ENCODE measurements around the gene LIME1. TPM values are rescaled to one million over a fixed set of nuclear protein-coding genes. Genes with fewer than 3 reads are reported as not detected.

LIME1 gene
- total RNA-seq, 2 experiments from 2014 or later, result 75.6 to 76.4 TPM

- DNase-seq (ENCODE audit: low spot score), result no peak
- H3K27ac ChIP-seq (ENCODE audit: low read depth, low read length, poor library complexity, severe bottlenecking), result no peak overlapping the region
- peaks cover 9% of the 10 kb centered on the region for H3K4me1 ChIP-seq (ENCODE audit: insufficient read depth, low read length, poor library complexity, severe bottlenecking)
- peaks cover 35% of the 10 kb centered on the region for H3K36me3 ChIP-seq (ENCODE audit: insufficient read depth, low read length)
- no TSS peak for BruUV-seq (replicated peaks)
- no peaks in the 10 kb centered on the region for H4K20me1 ChIP-seq (ENCODE audit: insufficient read depth, low read length)
- no peaks in the 10 kb centered on the region for H3K79me2 ChIP-seq (ENCODE audit: insufficient read depth, low read depth, low read length)
- POLR2A ChIA-PET, result no interaction called here
- no peak overlapping the region for H3K4me3 ChIP-seq (ENCODE audit: low read depth, low read length, poor library complexity, severe bottlenecking)
- intact Hi-C loops (cut with micrococcal nuclease; ENCODE audit: unreplicated experiment), result no loop called here
- H3K9me2 ChIP-seq (ENCODE audit: insufficient read depth, low read length), result no peaks in the 10 kb centered on the region
- H2AFZ ChIP-seq (ENCODE audit: low read length), result no peak overlapping the region
- no peak overlapping the region for H3K4me2 ChIP-seq (ENCODE audit: low read length)
- H3K9me3 ChIP-seq (ENCODE audit: low read length), result no peaks in the 10 kb centered on the region
- no peak for TF ChIP-seq CTCF (conservative IDR thresholded peaks at IDR 0.05; ENCODE audit: low read length)
- no peak for TF ChIP-seq EZH2phosphoT487 (IDR thresholded peaks at IDR 0.05; ENCODE audit: borderline replicate concordance, low read depth, low read length)
- CTCF ChIA-PET (ENCODE audit: unreplicated experiment), result no interaction called here
Observed at GRCh38 chr20:63697868-63698545, 38.5 kb upstream of the LIME1 start.

- Histone ChIP-seq H2AFZ (ENCODE audit: low read length) (no peak overlapping the region), H4K20me1 (ENCODE audit: insufficient read depth, low read length) (no peaks in the 10 kb centered on the region), H3K4me2 (ENCODE audit: low read length) (no peak overlapping the region), H3K9me2 (ENCODE audit: insufficient read depth, low read length) (no peaks in the 10 kb centered on the region), H3K27ac (ENCODE audit: low read depth, low read length, poor library complexity, severe bottlenecking) (no peak overlapping the region), H3K4me3 (ENCODE audit: low read depth, low read length, poor library complexity, severe bottlenecking) (no peak overlapping the region), H3K36me3 (ENCODE audit: insufficient read depth, low read length) (peaks cover 39% of the 10 kb centered on the region), H3K4me1 (ENCODE audit: insufficient read depth, low read length, poor library complexity, severe bottlenecking) (peaks cover 9% of the 10 kb centered on the region), H3K9me3 (ENCODE audit: low read length) (no peaks in the 10 kb centered on the region), H3K79me2 (ENCODE audit: insufficient read depth, low read depth, low read length) (no peaks in the 10 kb centered on the region)
- DNase-seq (ENCODE audit: low spot score), result no peak
- POLR2A ChIA-PET, result no interaction called here
- intact Hi-C loops (cut with micrococcal nuclease; ENCODE audit: unreplicated experiment), result no loop called here
- TF ChIP-seq CTCF (conservative IDR thresholded peaks at IDR 0.05; ENCODE audit: low read length) (no peak), EZH2phosphoT487 (IDR thresholded peaks at IDR 0.05; ENCODE audit: borderline replicate concordance, low read depth, low read length) (no peak)
- CTCF ChIA-PET (ENCODE audit: unreplicated experiment), result no interaction called here
- no TSS peak for BruUV-seq (replicated peaks)
Observed at GRCh38 chr20:63698739-63699465, 37.6 kb upstream of the LIME1 start.

All from OCI-LY7 (cell line).